ENCODE data around the gene TCOF1.

Gene TCOF1

DNA sequence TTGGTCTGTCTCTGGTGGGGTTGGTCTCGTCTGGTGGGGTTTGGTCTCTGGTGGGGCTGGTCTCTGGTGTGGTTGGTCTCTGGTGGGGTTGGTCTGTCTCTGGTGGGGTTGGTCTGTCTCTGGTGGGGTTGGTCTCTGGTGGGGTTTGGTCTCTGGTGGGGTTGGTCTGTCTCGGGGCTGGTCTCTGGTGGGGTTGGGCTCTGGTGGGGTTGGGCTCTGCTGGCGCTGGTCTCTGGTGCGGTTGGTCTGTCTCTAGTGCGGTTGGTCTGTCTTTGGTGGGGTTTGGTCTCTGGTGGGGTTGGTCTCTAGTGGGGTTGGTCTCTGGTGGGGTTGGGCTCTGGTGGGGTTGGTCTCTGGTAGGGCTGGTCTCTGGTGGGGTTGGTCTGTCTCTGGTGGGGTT, 71.5 kb downstream of the TCOF1 start:
- TF ChIP-seq EZH2 (IDR thresholded peaks at IDR 0.05; ENCODE audit: borderline replicate concordance, low read length) (no peak), CTCF (IDR thresholded peaks at IDR 0.05; ENCODE audit: low read length) (no peak)
- H3K9ac ChIP-seq (ENCODE audit: low read length), result no peak overlapping the region
- no peaks in the 10 kb centered on the region for H3K4me1 ChIP-seq (ENCODE audit: insufficient read depth, low read length, severe bottlenecking)
- H2AFZ ChIP-seq (ENCODE audit: low read length), result no peak overlapping the region
- no peak overlapping the region for H3K4me3 ChIP-seq (ENCODE audit: low read depth, low read length, poor library complexity, severe bottlenecking)
- no peak overlapping the region for H3K27ac ChIP-seq (ENCODE audit: low read depth, low read length, poor library complexity, severe bottlenecking)
- H3K36me3 ChIP-seq (ENCODE audit: insufficient read depth, low read length), result no peaks in the 10 kb centered on the region
- no peaks in the 10 kb centered on the region for H3K9me2 ChIP-seq (ENCODE audit: low read depth, low read length)
- H4K20me1 ChIP-seq (ENCODE audit: insufficient read depth, low read length), result no peaks in the 10 kb centered on the region
- no peaks in the 10 kb centered on the region for H3K9me3 ChIP-seq (ENCODE audit: low read length)
- H3K79me2 ChIP-seq (ENCODE audit: insufficient read depth, low read length), result no peaks in the 10 kb centered on the region
- no peak overlapping the region for H3K4me2 ChIP-seq (ENCODE audit: low read length)
- no peaks in the 10 kb centered on the region for H3K27me3 ChIP-seq (ENCODE audit: insufficient read depth, low read length)
- no peaks in the 10 kb centered on the region for H3F3A ChIP-seq (ENCODE audit: insufficient read depth, low read length)

DNA sequence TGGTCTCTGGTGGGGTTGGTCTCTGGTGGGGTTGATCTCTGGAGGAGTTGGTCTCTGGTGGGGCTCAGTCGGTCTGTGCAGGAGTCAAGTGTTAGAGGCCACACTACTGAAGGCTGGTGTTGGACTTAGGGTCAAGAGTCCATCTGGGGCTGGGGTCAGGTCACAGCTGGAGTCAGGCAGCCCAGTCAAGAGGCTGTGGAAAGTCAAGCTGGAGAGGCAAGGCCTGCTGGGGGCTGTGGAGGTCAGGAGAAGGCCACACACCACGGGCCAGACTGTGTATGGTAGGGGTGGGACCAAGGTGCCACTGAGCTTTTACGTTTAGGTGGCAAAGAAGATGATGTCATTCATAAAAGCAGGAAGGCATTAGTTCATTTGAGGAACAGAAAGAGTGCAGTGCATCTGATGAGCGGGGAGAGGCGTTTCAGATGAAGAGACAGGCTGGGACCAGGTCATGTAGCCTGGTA, 71.9 kb downstream of the TCOF1 start:
- H3K79me2 ChIP-seq (ENCODE audit: insufficient read depth, low read length), result no peaks in the 10 kb centered on the region
- no peak overlapping the region for H3K9ac ChIP-seq (ENCODE audit: low read length)
- no peak overlapping the region for H3K27ac ChIP-seq (ENCODE audit: low read depth, low read length, poor library complexity, severe bottlenecking)

GRCh38 chr5:150431048-150431447, 73.6 kb downstream of the TCOF1 start:
- Histone ChIP-seq H3K79me2 (ENCODE audit: insufficient read depth, low read length) (no peaks in the 10 kb centered on the region), H3K36me3 (ENCODE audit: insufficient read depth, low read length) (no peaks in the 10 kb centered on the region), H3K4me3 (ENCODE audit: low read depth, low read length, poor library complexity, severe bottlenecking) (no peak overlapping the region), H3K9me3 (ENCODE audit: low read length) (no peaks in the 10 kb centered on the region), H3K27me3 (ENCODE audit: insufficient read depth, low read length) (no peaks in the 10 kb centered on the region), H3K4me1 (ENCODE audit: insufficient read depth, low read length, severe bottlenecking) (no peaks in the 10 kb centered on the region), H2AFZ (ENCODE audit: low read length) (no peak overlapping the region), H3K4me2 (ENCODE audit: low read length) (no peak overlapping the region), H3K27ac (ENCODE audit: low read depth, low read length, poor library complexity, severe bottlenecking) (no peak overlapping the region), H3F3A (ENCODE audit: insufficient read depth, low read length) (no peaks in the 10 kb centered on the region), H4K20me1 (ENCODE audit: insufficient read depth, low read length) (no peaks in the 10 kb centered on the region), H3K9ac (ENCODE audit: low read length) (no peak overlapping the region), H3K9me2 (ENCODE audit: low read depth, low read length) (no peaks in the 10 kb centered on the region)
- no peak for TF ChIP-seq EZH2 (IDR thresholded peaks at IDR 0.05; ENCODE audit: borderline replicate concordance, low read length)
- no peak for TF ChIP-seq CTCF (IDR thresholded peaks at IDR 0.05; ENCODE audit: low read length)

More for the DNA sequence above, 71.9 kb downstream of the TCOF1 start:
- no peaks in the 10 kb centered on the region for H3K4me1 ChIP-seq (ENCODE audit: insufficient read depth, low read length, severe bottlenecking)
- H3K9me3 ChIP-seq (ENCODE audit: low read length), result no peaks in the 10 kb centered on the region
- H3F3A ChIP-seq (ENCODE audit: insufficient read depth, low read length), result no peaks in the 10 kb centered on the region
- no peak overlapping the region for H2AFZ ChIP-seq (ENCODE audit: low read length)
- TF ChIP-seq CTCF (IDR thresholded peaks at IDR 0.05; ENCODE audit: low read length), result no peak
- no peak for TF ChIP-seq EZH2 (IDR thresholded peaks at IDR 0.05; ENCODE audit: borderline replicate concordance, low read length)
- no peaks in the 10 kb centered on the region for H4K20me1 ChIP-seq (ENCODE audit: insufficient read depth, low read length)
- H3K9me2 ChIP-seq (ENCODE audit: low read depth, low read length), result no peaks in the 10 kb centered on the region
- H3K36me3 ChIP-seq (ENCODE audit: insufficient read depth, low read length), result no peaks in the 10 kb centered on the region
- no peak overlapping the region for H3K4me2 ChIP-seq (ENCODE audit: low read length)
- H3K27me3 ChIP-seq (ENCODE audit: insufficient read depth, low read length), result no peaks in the 10 kb centered on the region
- no peak overlapping the region for H3K4me3 ChIP-seq (ENCODE audit: low read depth, low read length, poor library complexity, severe bottlenecking)

All from OCI-LY1 (cell line).